Neural progenitor cell (in vitro differentiated cells): ENCODE measurements around the gene PROSER3. TPM values are rescaled to one million over a fixed set of nuclear protein-coding genes. Genes with fewer than 3 reads are reported as not detected.

ENCODE experiments used
- DNase-seq: peaks from one replicate; pipeline ENCODE4 v3.0.0-alpha.2; 2016; ENCODE audit warnings: low spot score
- H2AFZ ChIP-seq: fragments of 200-600 bp; sonication (generic); replicated peaks from 2 replicates; pipeline ENCODE4 v1.6.1; 2016; ENCODE audit warnings: antibody characterized with exemption
- H3F3A ChIP-seq: fragments of 200-600 bp; sonication (generic); 2 replicates; pipeline ENCODE4 v1.6.1; 2016; ENCODE audit warnings: antibody characterized with exemption, low read depth
- H3K27ac ChIP-seq: fragments of 200-600 bp; sonication (generic); 2 replicates; pipeline ENCODE4 v1.5.1; 2016; ENCODE audit warnings: mild to moderate bottlenecking
- H3K27me3 ChIP-seq: fragments of 200-600 bp; sonication (generic); 2 replicates; pipeline ENCODE4 v1.6.1; 2016; ENCODE audit warnings: mild to moderate bottlenecking, moderate library complexity
- H3K36me3 ChIP-seq: fragments of 200-600 bp; sonication (generic); 2 replicates; pipeline ENCODE4 v1.5.1; 2016
- H3K4me1 ChIP-seq: fragments of 200-600 bp; sonication (generic); 2 replicates; pipeline ENCODE4 v1.6.1; 2016; ENCODE audit warnings: mixed run types
- H3K4me2 ChIP-seq: fragments of 200-600 bp; sonication (generic); 2 replicates; pipeline ENCODE4 v1.6.1; 2016
- H3K4me3 ChIP-seq: fragments of 200-600 bp; sonication (generic); 2 replicates; pipeline ENCODE4 v1.5.1; 2016
- H3K79me2 ChIP-seq: fragments of 200-600 bp; sonication (generic); 2 replicates; pipeline ENCODE4 v1.6.1; 2016; ENCODE audit warnings: low read depth
- H3K9ac ChIP-seq: fragments of 200-600 bp; sonication (generic); 2 replicates; pipeline ENCODE4 v1.6.1; 2016
- H3K9me3 ChIP-seq: fragments of 200-600 bp; sonication (generic); 2 replicates; pipeline ENCODE4 v1.5.1; 2016; ENCODE audit warnings: low read depth
- H4K20me1 ChIP-seq: fragments of 200-600 bp; sonication (generic); 2 replicates; pipeline ENCODE4 v1.6.1; 2016; ENCODE audit warnings: low read depth
- H3K27ac Mint-ChIP-seq: 3 replicates; pipeline ENCODE4 v1.8.0; 2021; ENCODE audit warnings: mixed read lengths
- H3K27me3 Mint-ChIP-seq: 2 replicates; pipeline ENCODE4 v1.8.0; 2022; ENCODE audit warnings: low read depth, mild to moderate bottlenecking, inconsistent platforms, moderate library complexity, mixed read lengths; ENCODE audit not compliant: insufficient read depth
- H3K36me3 Mint-ChIP-seq: 3 replicates; pipeline ENCODE4 v1.8.0; 2021; ENCODE audit warnings: mixed read lengths
- H3K4me1 Mint-ChIP-seq: 3 replicates; pipeline ENCODE4 v1.8.0; 2021; ENCODE audit warnings: mixed read lengths
- H3K4me3 Mint-ChIP-seq: 3 replicates; pipeline ENCODE4 v1.8.0; 2021; ENCODE audit warnings: mild to moderate bottlenecking, moderate library complexity, mixed read lengths
- H3K9me3 Mint-ChIP-seq: 3 replicates; pipeline ENCODE4 v1.8.0; 2020; ENCODE audit warnings: mixed read lengths
- CTCF ChIP-seq: fragments of 200-600 bp; sonication (generic); IDR thresholded peaks from 2 replicates; pipeline ENCODE4 v1.5.1; 2017; ENCODE audit warnings: antibody characterized with exemption, mild to moderate bottlenecking
- EZH2 ChIP-seq: fragments of 200-600 bp; sonication (generic); IDR thresholded peaks from 2 replicates; pipeline ENCODE4 v1.6.1; 2017; ENCODE audit warnings: antibody characterized with exemption, mild to moderate bottlenecking, moderate library complexity
- EZH2phosphoT487 ChIP-seq: fragments of 200-600 bp; sonication (generic); IDR thresholded peaks from 2 replicates; pipeline ENCODE4 v1.6.1; 2017; ENCODE audit warnings: antibody characterized with exemption
- total RNA-seq: library from RNA; depleted of rRNA; stranded (reverse); fragments of >200 nt; gene quantifications from 2 replicates; pipeline ENCODE4 v1.2.3, GENCODE V29; 2015; ENCODE audit warnings: low replicate concordance

Gene PROSER3
- total RNA-seq, 1 donor from 2014 or later: 7.1 TPM

GRCh38 chr19:35790981-35791813 lies 33.2 kb downstream of the PROSER3 start:
- no peak overlapping the region for H3K4me2 ChIP-seq
- no peak overlapping the region for H3K27ac ChIP-seq
- Mint-ChIP-seq H3K27ac (no peak overlapping the region), H3K36me3 (peaks cover 1% of the 10 kb centered on the region), H3K4me3 (no peak overlapping the region), H3K9me3 (no peaks in the 10 kb centered on the region), H3K4me1 (no peaks in the 10 kb centered on the region), H3K27me3 (peaks cover 15% of the 10 kb centered on the region)
- no peaks in the 10 kb centered on the region for H3K79me2 ChIP-seq
- H3K36me3 ChIP-seq: no peaks in the 10 kb centered on the region
- TF ChIP-seq EZH2phosphoT487 (no peak), EZH2 (no peak), CTCF (no peak)
- DNase-seq: no peak
- no peaks in the 10 kb centered on the region for H4K20me1 ChIP-seq
- H3K4me1 ChIP-seq: no peaks in the 10 kb centered on the region
- no peak overlapping the region for H3K4me3 ChIP-seq
- peaks cover 18% of the 10 kb centered on the region for H3K27me3 ChIP-seq
- no peaks in the 10 kb centered on the region for H3F3A ChIP-seq
- H3K9ac ChIP-seq: no peak overlapping the region
- H3K9me3 ChIP-seq: no peaks in the 10 kb centered on the region
- H2AFZ ChIP-seq: no peak overlapping the region

- H3K27ac Mint-ChIP-seq: no peak overlapping the region
- Histone ChIP-seq H3K4me2 (no peak overlapping the region), H3K27ac (no peak overlapping the region), H3F3A (no peaks in the 10 kb centered on the region), H3K4me3 (no peak overlapping the region), H3K4me1 (peaks cover 2% of the 10 kb centered on the region), H3K9ac (no peak overlapping the region), H2AFZ (no peak overlapping the region), H3K36me3 (no peaks in the 10 kb centered on the region), H3K27me3 (peaks cover 24% of the 10 kb centered on the region), H4K20me1 (no peaks in the 10 kb centered on the region), H3K9me3 (no peaks in the 10 kb centered on the region), H3K79me2 (no peaks in the 10 kb centered on the region)
- peaks cover under 1% of the 10 kb centered on the region for H3K4me1 Mint-ChIP-seq
- peaks cover 1% of the 10 kb centered on the region for H3K36me3 Mint-ChIP-seq
- TF ChIP-seq CTCF (no peak), EZH2phosphoT487 (no peak), EZH2 (no peak)
- H3K27me3 Mint-ChIP-seq: peaks cover 20% of the 10 kb centered on the region
- DNase-seq: no peak
- no peaks in the 10 kb centered on the region for H3K9me3 Mint-ChIP-seq
- no peak overlapping the region for H3K4me3 Mint-ChIP-seq
Observed at GRCh38 chr19:35791814-35792279, 33.9 kb downstream of the PROSER3 start.

GRCh38 chr19:35792312-35792711 lies 34.3 kb downstream of the PROSER3 start:
- Histone ChIP-seq H3K27me3 (peaks cover 29% of the 10 kb centered on the region), H3K4me1 (peaks cover 5% of the 10 kb centered on the region), H3K9me3 (no peaks in the 10 kb centered on the region), H3K27ac (no peak overlapping the region), H3F3A (no peaks in the 10 kb centered on the region), H3K36me3 (no peaks in the 10 kb centered on the region), H3K9ac (no peak overlapping the region), H3K4me2 (no peak overlapping the region), H4K20me1 (no peaks in the 10 kb centered on the region), H3K79me2 (no peaks in the 10 kb centered on the region), H3K4me3 (no peak overlapping the region), H2AFZ (no peak overlapping the region)
- peaks cover 1% of the 10 kb centered on the region for H3K36me3 Mint-ChIP-seq
- H3K27me3 Mint-ChIP-seq: peaks cover 25% of the 10 kb centered on the region
- H3K27ac Mint-ChIP-seq: no peak overlapping the region
- TF ChIP-seq CTCF (no peak), EZH2 (no peak), EZH2phosphoT487 (no peak)
- H3K9me3 Mint-ChIP-seq: no peaks in the 10 kb centered on the region
- no peak for DNase-seq
- peaks cover 5% of the 10 kb centered on the region for H3K4me1 Mint-ChIP-seq
- no peak overlapping the region for H3K4me3 Mint-ChIP-seq
